Epithelial cell of proximal tubule (primary cell): ENCODE results near the gene FUT8. TPM values are rescaled to one million over a fixed set of nuclear protein-coding genes. Genes with fewer than 3 reads are reported as not detected.

Source experiments
- DNase-seq: peaks from one replicate; pipeline ENCODE4 v3.0.0-alpha.2; 2011; ENCODE audit warnings: low read depth
- H3K4me3 ChIP-seq: 2 replicates; pipeline ENCODE4 v1.5.1; 2011; ENCODE audit warnings: low read depth, mild to moderate bottlenecking, low read length
- total RNA-seq: library from RNA; depleted of rRNA; stranded (reverse); fragments of >200 nt; gene quantifications from 2 replicates; pipeline ENCODE4 v1.2.3, GENCODE V29; 2015
- TF ChIP-seq, protein P1 (sequence below): conservative IDR thresholded peaks from 2 replicates; pipeline ENCODE4 v1.5.1; 2012; ENCODE audit warnings: low read depth, mild to moderate bottlenecking, low read length

FUT8 gene
- total RNA-seq, 1 donor from 2014 or later: 66.4 TPM

DNA sequence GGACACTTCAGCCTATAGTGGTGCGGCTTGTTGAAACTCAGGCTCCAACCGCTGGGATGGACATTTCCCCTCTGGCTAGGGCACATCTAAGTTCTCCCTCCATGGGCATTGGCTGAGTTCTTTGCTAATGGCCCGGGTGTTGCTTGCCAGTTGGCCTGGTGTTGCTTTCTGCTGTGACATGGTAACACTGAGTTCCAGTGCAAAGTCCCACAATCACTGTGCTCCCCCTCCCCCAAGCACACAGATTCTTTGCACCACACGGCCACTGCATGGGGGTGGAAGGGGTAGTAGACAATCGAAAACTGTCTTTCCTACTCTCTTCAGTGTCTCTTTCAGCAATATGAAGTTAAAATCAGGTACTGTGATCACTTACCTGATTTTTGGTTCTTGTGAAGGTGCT is 308.2 kb downstream of the FUT8 start:
- TF ChIP-seq, protein P1, sequence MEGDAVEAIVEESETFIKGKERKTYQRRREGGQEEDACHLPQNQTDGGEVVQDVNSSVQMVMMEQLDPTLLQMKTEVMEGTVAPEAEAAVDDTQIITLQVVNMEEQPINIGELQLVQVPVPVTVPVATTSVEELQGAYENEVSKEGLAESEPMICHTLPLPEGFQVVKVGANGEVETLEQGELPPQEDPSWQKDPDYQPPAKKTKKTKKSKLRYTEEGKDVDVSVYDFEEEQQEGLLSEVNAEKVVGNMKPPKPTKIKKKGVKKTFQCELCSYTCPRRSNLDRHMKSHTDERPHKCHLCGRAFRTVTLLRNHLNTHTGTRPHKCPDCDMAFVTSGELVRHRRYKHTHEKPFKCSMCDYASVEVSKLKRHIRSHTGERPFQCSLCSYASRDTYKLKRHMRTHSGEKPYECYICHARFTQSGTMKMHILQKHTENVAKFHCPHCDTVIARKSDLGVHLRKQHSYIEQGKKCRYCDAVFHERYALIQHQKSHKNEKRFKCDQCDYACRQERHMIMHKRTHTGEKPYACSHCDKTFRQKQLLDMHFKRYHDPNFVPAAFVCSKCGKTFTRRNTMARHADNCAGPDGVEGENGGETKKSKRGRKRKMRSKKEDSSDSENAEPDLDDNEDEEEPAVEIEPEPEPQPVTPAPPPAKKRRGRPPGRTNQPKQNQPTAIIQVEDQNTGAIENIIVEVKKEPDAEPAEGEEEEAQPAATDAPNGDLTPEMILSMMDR: no peak
- no peak for DNase-seq
- no peak overlapping the region for H3K4me3 ChIP-seq

DNA sequence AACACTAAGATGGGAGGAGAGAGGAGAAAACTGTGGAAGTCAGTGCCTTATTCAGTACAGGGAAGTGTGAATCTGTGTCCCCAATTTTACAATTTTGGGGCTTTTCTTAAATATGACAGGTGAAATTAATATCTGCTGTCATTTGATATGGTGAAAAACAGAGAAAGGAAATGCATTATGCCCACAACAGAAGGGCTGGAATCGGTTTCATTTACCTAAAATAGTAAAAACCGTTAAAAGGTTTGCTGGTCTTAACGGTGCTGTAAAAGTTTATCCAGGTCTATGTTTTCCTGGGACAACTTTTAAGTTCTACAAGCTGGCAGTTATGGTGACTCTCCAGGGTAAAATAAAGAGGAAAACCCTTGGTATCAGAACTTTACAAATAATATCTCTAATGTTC is 310.8 kb downstream of the FUT8 start:
- DNase-seq: no peak
- TF ChIP-seq, protein P1: no peak
- H3K4me3 ChIP-seq: no peak overlapping the region

DNA sequence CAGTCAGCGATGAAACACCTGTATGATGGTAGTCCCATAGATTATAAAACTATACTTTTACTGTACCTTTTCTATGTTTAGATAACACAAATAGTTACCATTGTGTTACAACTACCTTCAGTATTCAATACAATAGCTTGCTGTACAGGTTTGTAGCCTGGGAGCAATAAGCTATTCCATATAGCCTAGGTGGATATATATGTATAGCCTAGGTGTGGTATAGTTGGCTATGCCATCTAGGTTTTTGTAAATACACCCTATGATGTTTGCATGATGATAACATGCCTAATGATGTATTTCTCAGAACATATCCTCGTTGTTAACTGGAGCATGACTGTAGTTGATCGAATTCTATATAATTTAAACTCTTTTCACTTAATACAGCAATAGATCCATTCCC is 316.1 kb downstream of the FUT8 start:
- no peak overlapping the region for H3K4me3 ChIP-seq
- TF ChIP-seq, protein P1: no peak
- no peak for DNase-seq

DNA sequence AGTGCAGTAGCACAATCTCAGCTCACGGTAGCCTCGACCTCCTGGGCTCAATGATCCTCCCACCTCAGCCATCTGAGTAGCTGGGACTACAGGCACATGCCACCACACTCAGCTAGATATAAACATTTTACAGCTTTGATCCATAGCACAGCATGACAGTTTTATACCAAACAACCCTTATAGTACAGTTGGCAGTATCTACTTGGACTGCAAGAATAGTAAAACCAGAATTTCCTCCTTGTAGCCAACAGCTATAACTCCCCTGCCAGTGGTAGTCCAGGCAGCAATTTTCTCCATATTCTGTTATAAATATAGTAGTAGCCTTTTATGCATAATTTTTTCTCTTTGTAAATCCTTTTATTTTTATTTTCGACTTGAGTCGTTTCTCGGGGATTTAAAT is 317.0 kb downstream of the FUT8 start:
- no peak for DNase-seq
- TF ChIP-seq, protein P1: no peak
- no peak overlapping the region for H3K4me3 ChIP-seq

DNA sequence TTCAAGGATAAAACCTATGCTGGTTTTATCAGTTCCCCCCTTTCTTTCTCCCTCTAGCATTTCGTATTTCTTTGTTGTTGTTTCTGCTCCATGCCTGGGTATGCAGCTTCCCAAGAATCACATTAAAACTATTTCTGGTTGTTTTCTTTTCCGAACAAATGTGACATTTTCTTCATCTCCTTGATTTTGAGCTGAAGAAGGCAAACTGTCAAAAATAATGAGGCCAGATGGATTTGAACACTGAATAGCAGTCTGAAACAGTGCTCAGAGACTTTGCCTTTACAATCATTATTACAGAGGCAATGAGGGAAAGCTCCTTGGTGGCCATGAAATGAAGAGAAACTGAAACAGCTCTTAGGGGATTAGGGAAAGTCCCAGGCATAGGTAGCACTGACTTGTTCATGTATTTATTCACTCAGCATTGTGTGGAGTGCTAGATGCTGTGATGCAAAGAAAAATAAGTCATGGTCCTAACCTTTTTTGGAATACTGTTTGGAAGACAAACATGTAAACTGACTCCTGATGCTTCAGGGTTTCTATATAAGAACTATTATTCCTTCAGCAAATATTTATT is 319.5 kb downstream of the FUT8 start:
- no peak overlapping the region for H3K4me3 ChIP-seq
- TF ChIP-seq, protein P1: no peak

DNA sequence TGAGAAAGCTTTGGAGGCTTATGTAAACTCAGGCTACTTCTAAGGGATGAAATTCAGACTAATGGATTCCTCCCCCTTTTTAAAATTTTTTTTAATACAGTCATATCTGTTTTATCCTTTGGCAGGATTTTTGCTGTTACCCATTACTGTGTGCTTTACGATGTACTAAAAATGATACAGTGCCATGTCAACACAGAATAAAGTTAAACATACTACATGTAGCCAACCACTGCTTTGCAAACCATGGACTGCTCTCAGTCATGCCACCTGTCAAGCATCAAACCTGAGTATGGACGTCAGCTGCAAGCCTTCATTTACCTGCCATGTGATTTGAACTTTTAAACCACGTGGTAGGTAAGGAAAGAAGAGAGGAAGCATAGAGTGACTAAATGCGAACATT is 325.8 kb downstream of the FUT8 start:
- TF ChIP-seq, protein P1: no peak

More for the DNA sequence above, 319.5 kb downstream of the FUT8 start:
- no peak for DNase-seq

More for the DNA sequence above, 325.8 kb downstream of the FUT8 start:
- H3K4me3 ChIP-seq: no peak overlapping the region
- DNase-seq: no peak
